ENCODE data around the gene UBE2O. TPM values are rescaled to one million over a fixed set of nuclear protein-coding genes. Genes with fewer than 3 reads are reported as not detected.

Gene UBE2O
- total and polyA plus RNA-seq, 2 donors from 2014 or later: 5.5 to 21.3 TPM

DNA sequence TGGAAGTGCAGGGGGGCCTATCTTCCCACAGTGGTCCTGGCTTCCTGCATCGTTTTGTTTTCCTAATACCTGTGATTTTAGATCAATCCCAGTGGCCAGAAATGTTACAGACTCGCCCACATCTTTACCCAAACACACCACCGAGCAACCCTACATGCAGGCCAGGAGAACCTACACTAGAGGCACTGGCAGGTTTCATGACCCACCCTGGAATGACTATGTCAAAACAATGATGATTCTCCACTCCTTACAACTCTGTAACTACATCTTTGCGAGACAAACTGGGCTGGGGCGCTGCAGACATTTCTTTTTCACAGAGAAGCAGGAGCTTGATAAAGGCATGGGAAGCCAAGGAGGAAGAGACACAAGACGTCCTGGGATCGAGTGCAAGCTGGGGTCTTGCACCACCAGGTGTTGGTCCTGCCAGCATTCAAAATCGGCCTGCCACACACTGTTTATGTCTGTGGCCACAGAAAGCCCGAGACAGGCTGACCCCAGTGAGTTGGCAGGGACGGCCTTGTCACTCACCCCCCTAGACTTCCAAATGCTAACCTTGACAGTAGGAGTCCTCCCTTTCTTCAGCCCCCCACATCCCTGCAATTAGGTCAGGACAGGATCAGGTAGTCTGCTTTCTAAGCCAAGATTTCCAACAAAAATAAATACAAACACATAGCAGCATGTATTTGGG is 32.5 kb downstream of the UBE2O start:
- TF ChIP-seq, protein P1, sequence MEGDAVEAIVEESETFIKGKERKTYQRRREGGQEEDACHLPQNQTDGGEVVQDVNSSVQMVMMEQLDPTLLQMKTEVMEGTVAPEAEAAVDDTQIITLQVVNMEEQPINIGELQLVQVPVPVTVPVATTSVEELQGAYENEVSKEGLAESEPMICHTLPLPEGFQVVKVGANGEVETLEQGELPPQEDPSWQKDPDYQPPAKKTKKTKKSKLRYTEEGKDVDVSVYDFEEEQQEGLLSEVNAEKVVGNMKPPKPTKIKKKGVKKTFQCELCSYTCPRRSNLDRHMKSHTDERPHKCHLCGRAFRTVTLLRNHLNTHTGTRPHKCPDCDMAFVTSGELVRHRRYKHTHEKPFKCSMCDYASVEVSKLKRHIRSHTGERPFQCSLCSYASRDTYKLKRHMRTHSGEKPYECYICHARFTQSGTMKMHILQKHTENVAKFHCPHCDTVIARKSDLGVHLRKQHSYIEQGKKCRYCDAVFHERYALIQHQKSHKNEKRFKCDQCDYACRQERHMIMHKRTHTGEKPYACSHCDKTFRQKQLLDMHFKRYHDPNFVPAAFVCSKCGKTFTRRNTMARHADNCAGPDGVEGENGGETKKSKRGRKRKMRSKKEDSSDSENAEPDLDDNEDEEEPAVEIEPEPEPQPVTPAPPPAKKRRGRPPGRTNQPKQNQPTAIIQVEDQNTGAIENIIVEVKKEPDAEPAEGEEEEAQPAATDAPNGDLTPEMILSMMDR (IDR thresholded peaks at IDR 0.05; ENCODE audit: borderline replicate concordance, extremely low read depth, insufficient read depth): no peak
- no peak for FAIRE-seq
- peaks cover 0 to 14% (median 4%) of the 10 kb centered on the region in 3 donors for H3K4me1 ChIP-seq (ENCODE audit: control insufficient read depth in 2 of 3, insufficient read depth in 2 of 3, low read depth in 1 of 3, low read length in 3 of 3)
- DNase-seq: no peak
- no peak overlapping the region for H3K9ac ChIP-seq (ENCODE audit: low read length in 3 of 3)
- no peak overlapping the region for H3K4me3 ChIP-seq (ENCODE audit: low read length in 3 of 3)
- H3K36me3 ChIP-seq (ENCODE audit: control insufficient read depth in 2 of 3, insufficient read depth in 3 of 3, low read length in 3 of 3): no peaks in the 10 kb centered on the region
- no peaks in the 10 kb centered on the region for H3K9me3 ChIP-seq (ENCODE audit: control insufficient read depth in 2 of 3, insufficient read depth in 1 of 3, low read length in 3 of 3)
- intact Hi-C loops (cut with DNase I): no loop called here
- no peak overlapping the region for H3K27ac ChIP-seq (ENCODE audit: low read depth in 2 of 2, low read length in 2 of 2)
- H3K27me3 ChIP-seq (ENCODE audit: control insufficient read depth, insufficient read depth, low read length): no peaks in the 10 kb centered on the region

DNA sequence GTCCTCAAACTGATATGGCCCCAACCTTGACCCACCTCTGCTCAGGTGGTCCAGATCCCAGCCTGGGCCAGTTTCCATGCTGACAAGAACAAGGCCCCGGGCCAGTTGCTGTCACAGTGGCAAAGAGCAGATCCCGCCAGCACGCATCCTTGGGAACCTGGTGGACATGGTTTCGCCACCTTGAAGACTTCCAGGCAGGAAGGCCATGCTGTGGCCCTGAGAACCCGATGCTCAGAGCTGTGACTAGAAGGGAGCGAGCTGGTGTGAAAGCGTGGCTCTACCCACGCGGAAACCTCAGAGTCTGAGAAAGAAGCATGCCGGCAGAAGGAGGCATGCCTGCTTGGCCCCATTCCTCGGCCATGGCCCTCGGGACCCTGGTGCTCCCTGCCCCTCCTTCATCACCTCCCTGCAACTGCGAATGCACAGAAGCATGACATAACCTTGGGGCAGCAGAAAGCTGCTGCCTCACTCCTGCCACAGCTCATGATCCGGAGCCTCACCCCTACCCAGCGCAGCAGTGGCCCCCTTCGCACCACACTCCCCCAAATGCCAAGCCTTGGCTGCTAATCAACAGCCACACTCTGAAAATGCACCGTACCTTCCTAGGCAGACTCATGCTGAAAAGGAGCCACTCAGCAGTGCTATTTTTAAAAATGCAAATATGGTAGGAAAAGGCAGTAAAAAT is 33.2 kb downstream of the UBE2O start:
- intact Hi-C loops (cut with DNase I): no loop called here
- FAIRE-seq (no peak), DNase-seq (peak in 3 of 5 donors; percentile 33 to 69 (median 66))
- no peaks in the 10 kb centered on the region for H3K36me3 ChIP-seq (ENCODE audit: control insufficient read depth in 2 of 3, insufficient read depth in 3 of 3, low read length in 3 of 3)
- peaks cover 0 to 14% (median 4%) of the 10 kb centered on the region in 3 donors for H3K4me1 ChIP-seq (ENCODE audit: control insufficient read depth in 2 of 3, insufficient read depth in 2 of 3, low read depth in 1 of 3, low read length in 3 of 3)
- no peak overlapping the region for H3K27ac ChIP-seq (ENCODE audit: low read depth in 2 of 2, low read length in 2 of 2)
- H3K9me3 ChIP-seq (ENCODE audit: control insufficient read depth in 2 of 3, insufficient read depth in 1 of 3, low read length in 3 of 3): no peaks in the 10 kb centered on the region
- TF ChIP-seq, protein P1 (IDR thresholded peaks at IDR 0.05; ENCODE audit: borderline replicate concordance, extremely low read depth, insufficient read depth): no peak
- no peak overlapping the region for H3K4me3 ChIP-seq (ENCODE audit: low read length in 3 of 3)
- no peaks in the 10 kb centered on the region for H3K27me3 ChIP-seq (ENCODE audit: control insufficient read depth, insufficient read depth, low read length)
- H3K9ac ChIP-seq (ENCODE audit: low read length in 3 of 3): no peak overlapping the region

DNA sequence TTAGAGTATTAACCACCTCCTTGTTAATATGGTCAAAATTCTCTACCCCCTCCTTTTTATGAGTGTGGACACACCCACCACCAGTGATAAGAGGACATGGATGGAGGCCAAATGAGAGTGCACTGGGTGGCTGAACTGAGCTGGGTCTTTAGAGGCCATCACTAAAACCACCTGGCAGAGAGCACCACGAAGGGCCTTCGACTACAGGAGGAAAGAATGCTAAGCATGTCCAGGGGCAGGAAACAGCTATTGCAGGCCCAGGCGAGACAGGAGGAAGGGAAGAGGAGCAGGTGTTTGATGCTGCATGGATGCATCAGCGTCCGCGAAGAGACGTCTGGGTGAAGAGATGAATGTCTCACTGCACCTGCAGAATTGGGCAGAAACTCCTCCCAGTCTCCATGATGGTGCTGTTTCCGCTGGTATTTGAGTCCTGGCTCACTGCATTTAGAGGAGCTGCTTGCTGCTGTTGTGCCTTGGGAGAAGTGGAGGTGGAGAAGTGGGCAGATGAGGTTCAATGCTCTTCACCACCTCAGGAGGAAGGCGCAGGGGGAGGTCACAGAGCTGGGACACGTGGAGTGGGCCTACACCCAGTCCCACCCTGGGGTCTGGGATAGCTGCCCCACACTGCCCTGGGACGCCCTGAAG is 35.3 kb downstream of the UBE2O start:
- DNase-seq (no peak), FAIRE-seq (no peak)
- H3K27ac ChIP-seq (ENCODE audit: low read depth in 2 of 2, low read length in 2 of 2): no peak overlapping the region
- no peak overlapping the region for H3K9ac ChIP-seq (ENCODE audit: low read length in 3 of 3)
- no peaks in the 10 kb centered on the region for H3K9me3 ChIP-seq (ENCODE audit: control insufficient read depth in 2 of 3, insufficient read depth in 1 of 3, low read length in 3 of 3)
- peaks cover 0 to 18% (median 4%) of the 10 kb centered on the region in 3 donors for H3K4me1 ChIP-seq (ENCODE audit: control insufficient read depth in 2 of 3, insufficient read depth in 2 of 3, low read depth in 1 of 3, low read length in 3 of 3)
- no peaks in the 10 kb centered on the region for H3K36me3 ChIP-seq (ENCODE audit: control insufficient read depth in 2 of 3, insufficient read depth in 3 of 3, low read length in 3 of 3)
- no peaks in the 10 kb centered on the region for H3K27me3 ChIP-seq (ENCODE audit: control insufficient read depth, insufficient read depth, low read length)
- no peak overlapping the region for H3K4me3 ChIP-seq (ENCODE audit: low read length in 3 of 3)
- TF ChIP-seq, protein P1 (IDR thresholded peaks at IDR 0.05; ENCODE audit: borderline replicate concordance, extremely low read depth, insufficient read depth): no peak
- intact Hi-C loops (cut with DNase I): no loop called here

All from kidney (tissue), 14 donors.